ENCODE data around the gene SWSAP1. TPM values are rescaled to one million over a fixed set of nuclear protein-coding genes. Genes with fewer than 3 reads are reported as not detected.
A peak's percentile ranks its signal among the peaks of the same experiment; 100 is the strongest.
"Not testable (repeated sequence)": the region's sequence is repeated elsewhere in the genome, so short reads cannot be mapped to it uniquely, and the experiment has no call there.

SWSAP1 gene
- total RNA-seq, 2 donors from 2014 or later: 1.9 to 2.2 TPM

DNA sequence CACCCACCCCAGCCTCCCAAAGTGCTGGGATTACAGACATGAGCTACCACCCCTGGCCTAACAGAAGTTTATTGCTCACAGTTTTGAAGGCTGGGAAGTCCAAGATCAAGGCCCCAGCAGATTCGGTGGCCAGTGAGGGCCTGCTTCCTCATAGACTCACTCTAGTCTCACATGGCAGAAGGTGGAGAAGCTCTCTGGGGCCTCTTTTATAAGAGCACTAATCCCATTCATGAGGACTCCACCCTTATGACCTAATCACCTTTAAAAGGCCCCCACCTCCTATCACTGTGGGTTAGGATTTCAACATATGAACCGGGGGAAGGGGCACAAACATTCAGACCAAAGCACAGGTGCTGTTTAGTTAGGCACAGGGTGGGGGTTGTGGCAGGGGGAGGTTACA, 6.9 kb upstream of the SWSAP1 start:
- ATAC-seq (no peak), DNase-seq (ENCODE audit: low spot score in 2 of 2) (no peak)
- peaks cover 0 to 7% of the 10 kb centered on the region in 2 donors for H3K36me3 Mint-ChIP-seq
- H3K9me3 Mint-ChIP-seq: no peaks in the 10 kb centered on the region
- no peak overlapping the region for H3K27ac Mint-ChIP-seq

DNA sequence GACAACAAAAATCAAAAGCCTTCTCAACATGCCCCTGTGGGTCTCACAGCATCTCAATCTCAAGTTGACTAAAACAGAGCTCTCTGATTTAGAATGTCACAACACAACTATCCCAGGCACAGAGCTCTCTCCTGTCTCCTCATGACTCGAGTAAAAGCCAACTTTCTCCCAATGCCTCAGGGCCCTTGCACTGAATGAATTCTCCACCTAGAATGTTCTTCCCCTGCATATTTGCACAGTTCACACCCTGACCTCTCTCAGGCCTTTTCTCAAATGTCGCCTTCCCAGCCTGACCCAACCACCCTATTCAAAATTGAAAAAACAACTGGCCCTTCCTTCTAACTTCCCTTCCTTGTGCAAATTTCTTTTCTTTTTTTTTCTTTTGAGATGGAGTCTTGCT, 3.7 kb upstream of the SWSAP1 start:
- ATAC-seq (no peak), DNase-seq (ENCODE audit: low spot score in 2 of 2) (no peak)
- H3K9me3 Mint-ChIP-seq: no peaks in the 10 kb centered on the region
- no peak overlapping the region for H3K27ac Mint-ChIP-seq
- H3K36me3 Mint-ChIP-seq: peaks cover 3 to 10% of the 10 kb centered on the region in 2 donors

DNA sequence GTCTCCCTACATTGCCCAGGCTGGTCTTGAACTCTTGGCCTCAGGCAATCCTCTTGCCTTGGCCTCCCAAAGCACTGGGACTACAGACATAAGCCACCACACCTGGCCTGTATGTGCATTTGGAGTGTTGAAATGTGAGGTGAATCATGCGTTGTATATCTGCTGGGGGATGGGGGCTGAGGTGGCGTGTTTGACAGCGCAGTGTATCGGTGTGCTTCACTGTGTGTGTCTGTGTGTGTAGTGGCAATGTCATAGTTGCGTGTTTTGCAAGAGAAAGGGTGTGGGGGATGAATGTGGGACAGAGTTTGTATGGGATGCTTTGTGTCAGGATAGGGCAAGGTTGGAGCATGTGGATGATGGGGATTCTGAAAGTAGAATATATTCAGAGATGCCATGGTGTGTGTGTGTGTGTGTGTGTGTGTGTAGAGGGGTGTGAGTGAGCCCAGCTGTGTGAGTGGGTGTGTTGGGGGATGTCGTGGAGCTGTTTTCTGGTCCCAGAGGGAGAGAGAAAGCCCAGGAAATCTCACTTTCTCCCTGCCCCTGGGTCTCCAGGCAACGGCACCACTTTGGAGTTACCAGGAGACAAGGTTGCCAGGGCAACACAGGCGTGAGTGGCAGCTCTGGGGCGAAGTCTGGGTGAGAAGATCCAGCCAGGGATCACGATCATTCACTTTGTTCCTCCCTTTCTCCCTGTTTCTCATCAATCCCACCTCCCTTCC, 1.1 kb upstream of the SWSAP1 start:
- H3K27ac Mint-ChIP-seq: no peak overlapping the region
- DNase-seq (ENCODE audit: low spot score in 2 of 2) (no peak), ATAC-seq (no peak)
- H3K36me3 Mint-ChIP-seq: peaks cover 17 to 23% of the 10 kb centered on the region in 2 donors
- no peaks in the 10 kb centered on the region for H3K9me3 Mint-ChIP-seq

DNA sequence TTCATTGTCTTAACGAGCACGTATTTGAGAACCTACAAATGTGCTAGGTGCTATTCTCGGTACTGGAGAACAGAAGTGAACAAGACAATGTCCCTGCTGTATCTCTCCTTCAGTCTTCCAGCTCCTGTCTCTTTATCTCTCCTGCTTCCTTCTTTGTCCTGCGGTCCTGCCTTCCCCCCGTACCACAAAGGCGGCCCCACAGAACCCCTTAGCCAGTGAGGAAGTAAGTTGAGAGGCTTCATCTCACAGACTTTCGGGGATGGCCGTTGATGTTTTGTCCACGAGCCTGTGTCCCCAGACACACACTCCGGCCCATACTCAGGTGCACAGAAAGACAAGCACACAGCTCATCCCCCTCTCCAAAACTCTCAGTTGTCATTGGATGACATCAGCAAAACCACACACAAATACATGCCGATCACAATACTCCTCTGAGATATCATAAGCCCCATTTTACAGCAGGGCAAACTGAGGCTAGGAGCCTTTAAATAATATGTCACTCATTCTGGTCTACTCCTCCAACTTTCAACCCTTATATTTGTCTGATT, 507 bp upstream of the SWSAP1 start:
- no peak overlapping the region for H3K27ac Mint-ChIP-seq
- ATAC-seq: no peak
- H3K36me3 Mint-ChIP-seq: peaks cover 17 to 23% of the 10 kb centered on the region in 2 donors
- no peaks in the 10 kb centered on the region for H3K9me3 Mint-ChIP-seq
- DNase-seq (ENCODE audit: low spot score in 2 of 2): no peak

DNA sequence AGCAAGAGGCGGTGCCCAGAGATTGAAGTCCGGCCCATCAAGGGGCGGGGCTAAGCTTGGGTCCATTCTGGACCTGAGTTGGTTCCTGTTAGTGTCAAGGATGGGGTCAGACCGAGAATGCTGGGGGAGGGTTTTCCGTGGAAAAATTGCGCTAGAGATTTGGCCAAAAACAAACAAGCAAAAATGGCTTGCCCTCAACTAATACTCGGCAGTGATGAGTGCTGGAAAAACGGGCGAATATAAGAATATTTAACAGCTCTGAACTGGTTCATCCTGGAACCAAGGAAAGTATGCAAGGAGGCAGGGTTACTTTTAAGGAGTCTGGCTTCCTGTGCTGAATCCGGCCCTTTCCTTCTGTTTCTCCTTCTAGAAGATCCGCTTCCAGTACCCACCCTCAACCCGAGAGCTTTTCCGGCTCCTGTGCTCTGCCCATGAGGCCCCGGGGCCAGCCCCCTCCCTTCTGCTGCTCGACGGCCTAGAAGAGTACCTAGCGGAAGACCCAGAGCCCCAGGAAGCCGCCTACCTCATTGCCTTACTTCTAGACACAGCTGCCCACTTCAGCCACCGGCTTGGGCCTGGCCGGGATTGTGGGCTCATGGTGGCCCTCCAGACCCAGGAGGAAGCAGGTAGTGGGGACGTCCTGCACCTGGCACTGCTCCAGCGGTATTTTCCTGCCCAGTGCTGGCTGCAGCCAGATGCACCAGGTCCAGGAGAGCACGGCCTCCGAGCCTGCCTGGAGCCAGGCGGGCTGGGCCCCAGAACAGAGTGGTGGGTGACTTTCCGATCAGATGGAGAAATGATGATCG, 880 bp downstream of the SWSAP1 start:
- peaks cover 15 to 30% of the 10 kb centered on the region in 2 donors for H3K36me3 Mint-ChIP-seq
- DNase-seq (ENCODE audit: low spot score in 2 of 2) (peak; percentile 69 to 72), ATAC-seq (peak; percentile 22 to 51)
- no peaks in the 10 kb centered on the region for H3K9me3 Mint-ChIP-seq
- no peak overlapping the region for H3K27ac Mint-ChIP-seq

DNA sequence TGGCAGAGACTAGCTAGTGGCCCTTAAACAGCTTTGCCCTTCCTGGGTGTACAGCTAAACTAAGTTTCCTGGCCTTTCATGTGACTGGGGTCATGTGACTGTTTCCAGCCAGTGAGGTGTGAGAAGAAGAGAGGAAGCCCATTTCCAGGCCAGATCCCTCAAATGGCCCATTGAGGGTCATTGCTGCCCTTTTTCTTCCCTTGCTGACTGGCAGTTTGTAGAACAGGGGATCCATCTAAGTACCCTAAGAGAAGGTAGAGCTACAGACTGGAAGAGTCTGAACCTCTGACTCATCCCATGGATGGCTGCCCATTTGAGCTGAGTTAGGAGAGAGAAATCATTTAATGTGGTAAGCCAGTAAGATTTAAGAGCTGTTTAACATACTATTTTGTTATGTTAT, 2.8 kb downstream of the SWSAP1 start:
- no peaks in the 10 kb centered on the region for H3K9me3 Mint-ChIP-seq
- H3K36me3 Mint-ChIP-seq: peaks cover 17 to 30% of the 10 kb centered on the region in 2 donors
- DNase-seq (ENCODE audit: low spot score in 2 of 2) (no peak), ATAC-seq (no peak)
- H3K27ac Mint-ChIP-seq: peak overlapping the region; percentile 72 to 88

DNA sequence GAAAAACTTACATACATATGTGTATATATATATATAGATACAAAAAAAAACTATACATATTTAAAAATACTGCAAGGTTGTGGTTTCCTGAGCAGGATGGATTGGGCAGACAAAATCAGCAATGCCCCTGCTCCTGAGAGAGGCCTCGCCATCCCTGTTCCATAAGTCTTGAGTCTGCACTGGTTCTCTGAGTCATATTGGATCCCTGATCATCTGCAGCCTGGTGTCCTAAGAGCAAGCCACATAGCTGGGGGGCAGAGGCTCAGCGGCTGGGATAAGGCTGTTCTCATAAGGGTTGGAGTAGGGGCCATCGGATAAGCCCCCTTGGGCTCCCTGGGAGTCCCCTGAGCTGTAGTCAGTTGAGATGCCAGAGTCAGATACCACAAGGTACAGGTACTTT, 3.3 kb downstream of the SWSAP1 start:
- no peak for DNase-seq (ENCODE audit: low spot score in 2 of 2)
- Mint-ChIP-seq H3K27ac (peak overlapping the region; percentile 26 to 72), H3K9me3 (no peaks in the 10 kb centered on the region), H3K36me3 (peaks cover 17 to 30% of the 10 kb centered on the region in 2 donors)
- ATAC-seq: no peak

DNA sequence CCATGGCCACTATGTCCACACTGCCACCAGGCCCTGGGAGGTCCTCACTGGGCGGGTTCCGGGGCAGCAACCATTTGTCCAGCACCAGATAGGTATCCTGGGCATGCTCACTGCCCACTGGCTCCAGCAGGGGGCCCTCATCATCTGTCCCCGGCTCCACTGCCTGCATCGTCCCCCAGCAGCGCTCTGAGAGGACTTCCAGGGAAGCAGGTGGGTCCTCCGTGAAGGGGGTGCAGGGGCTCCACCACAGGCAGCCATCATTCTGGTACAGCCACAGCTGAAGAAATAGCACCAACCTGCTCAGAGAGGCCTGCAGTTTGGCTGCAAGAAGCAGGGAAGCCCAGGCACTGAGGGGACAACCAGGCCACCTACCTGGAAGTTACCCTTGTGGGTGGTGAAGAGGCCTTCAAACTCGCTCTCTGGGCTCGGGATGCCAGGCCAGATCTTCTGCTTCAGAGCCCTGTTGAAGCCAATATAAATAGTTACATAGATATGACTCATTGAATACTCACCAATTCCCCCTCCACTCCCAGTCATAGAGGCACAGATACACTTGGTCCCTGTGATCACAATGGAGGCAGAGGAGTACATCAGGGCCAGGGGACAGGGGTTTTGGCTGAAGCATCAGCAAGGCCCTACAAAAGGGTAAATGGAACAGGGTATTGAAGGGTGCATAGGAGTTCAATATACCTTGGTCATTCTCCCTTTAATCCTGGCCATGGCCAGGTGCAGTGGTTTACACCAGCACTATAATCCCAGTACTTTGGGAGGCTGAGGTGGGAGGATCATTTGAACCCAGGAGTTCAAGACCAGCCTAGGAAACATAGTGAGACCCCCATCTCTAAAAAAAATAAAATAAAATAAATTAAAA, 4.1 kb downstream of the SWSAP1 start:
- DNase-seq (ENCODE audit: low spot score in 2 of 2) (no peak), ATAC-seq (no peak)
- peaks cover 17 to 30% of the 10 kb centered on the region in 2 donors for H3K36me3 Mint-ChIP-seq
- H3K27ac Mint-ChIP-seq: no peak overlapping the region
- H3K9me3 Mint-ChIP-seq: no peaks in the 10 kb centered on the region

DNA sequence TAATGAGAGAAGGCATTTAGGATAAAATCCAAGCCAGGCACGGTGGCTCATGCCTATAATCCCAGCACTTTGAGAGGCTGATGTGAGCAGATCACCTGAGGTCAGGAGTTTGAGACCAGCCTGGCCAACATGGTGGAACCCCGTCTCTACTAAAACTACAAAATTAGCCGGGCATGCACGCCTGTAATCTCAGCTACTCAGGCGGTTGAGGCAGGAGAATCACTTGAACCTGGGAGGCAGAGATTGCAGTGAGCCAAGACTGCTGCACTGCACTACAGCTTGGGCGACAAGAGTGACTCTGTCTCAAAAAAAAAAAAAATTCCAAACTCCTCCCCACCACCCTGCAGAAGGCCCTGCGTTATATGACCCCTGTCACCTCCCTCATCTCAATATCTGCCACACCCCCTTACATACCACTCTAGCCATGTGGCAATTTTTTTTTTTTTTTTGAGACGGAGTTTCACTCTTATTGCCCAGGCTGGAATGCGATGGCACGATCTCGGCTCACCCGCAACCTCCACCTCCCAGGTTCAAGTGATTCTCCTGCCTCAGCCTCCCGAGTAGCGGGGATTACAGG, 4.9 kb downstream of the SWSAP1 start:
- not testable (repeated sequence) for H3K27ac Mint-ChIP-seq; H3K9me3 Mint-ChIP-seq; DNase-seq (ENCODE audit: low spot score in 2 of 2); ATAC-seq
- H3K36me3 Mint-ChIP-seq: peaks cover 17 to 30% of the 10 kb centered on the region in 2 donors

DNA sequence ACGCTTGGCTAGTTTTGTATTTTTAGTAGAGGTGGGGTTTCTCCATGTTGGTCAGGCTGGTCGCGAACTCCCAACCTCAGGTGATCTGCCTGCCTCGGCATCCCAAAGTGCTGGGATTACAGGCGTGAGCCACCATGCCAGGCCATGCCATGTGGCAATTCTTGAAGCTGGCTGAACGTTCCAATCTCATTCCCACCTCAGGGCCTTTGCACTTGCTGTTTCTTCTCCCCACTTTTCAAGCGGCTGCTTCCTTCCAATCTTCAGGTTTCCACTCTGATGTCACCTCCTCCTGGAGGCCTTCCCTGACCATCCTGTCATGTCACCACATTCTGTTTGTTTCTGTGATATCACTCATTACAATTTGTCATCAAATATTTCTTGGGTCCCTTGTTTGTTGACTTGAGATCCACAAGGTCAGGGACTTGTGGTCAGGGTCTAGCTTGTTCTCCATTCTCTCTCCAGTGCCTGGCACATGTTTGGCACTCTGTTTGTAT, 5.4 kb downstream of the SWSAP1 start:
- no peak for DNase-seq (ENCODE audit: low spot score in 2 of 2)
- no peaks in the 10 kb centered on the region for H3K9me3 Mint-ChIP-seq
- H3K27ac Mint-ChIP-seq: peak overlapping the region; percentile 93 to 100
- ATAC-seq: no peak
- peaks cover 17 to 30% of the 10 kb centered on the region in 2 donors for H3K36me3 Mint-ChIP-seq

DNA sequence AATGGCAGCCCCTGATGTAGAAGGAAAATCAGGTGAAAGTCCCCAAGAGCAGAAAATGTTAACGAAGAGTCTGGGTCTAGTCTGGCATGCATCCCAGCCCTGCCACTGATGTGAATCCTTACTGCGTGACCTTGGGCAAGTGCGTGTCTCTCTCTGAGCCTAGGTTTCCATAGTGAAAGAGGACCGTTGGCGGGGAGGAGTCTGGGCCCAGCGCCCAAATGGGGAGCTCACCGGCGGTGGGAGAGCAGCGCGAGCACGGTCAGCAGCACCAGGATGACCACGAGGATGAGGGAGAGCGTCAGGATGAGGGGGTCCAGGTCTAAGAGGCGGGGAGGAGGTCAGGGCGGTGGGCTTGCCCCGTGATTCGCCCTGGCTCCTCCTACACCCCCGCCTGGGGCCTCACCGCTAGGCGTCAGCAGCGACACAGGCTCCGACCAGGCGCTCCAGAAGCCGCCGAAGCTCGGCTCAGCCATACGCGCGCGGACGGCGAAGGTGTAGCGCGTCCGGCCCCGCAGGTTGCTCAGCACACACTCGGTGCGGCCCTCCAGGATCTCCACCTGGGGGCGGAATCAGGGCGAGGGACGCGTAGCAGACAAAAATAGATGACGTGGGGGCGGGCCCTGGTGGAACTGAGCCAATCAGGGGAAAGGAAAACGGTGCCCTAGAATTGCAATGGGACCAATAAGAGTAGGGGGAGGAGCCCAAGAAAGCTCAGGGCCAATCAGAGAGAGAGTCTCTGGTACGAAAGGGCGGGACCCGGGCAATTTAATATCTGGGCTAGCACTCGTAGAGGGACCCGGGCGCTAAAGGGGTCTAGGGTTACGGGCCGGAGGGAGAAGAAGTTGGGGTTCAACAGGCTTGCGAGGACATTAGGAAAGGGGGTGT, 6.4 kb downstream of the SWSAP1 start:
- no peaks in the 10 kb centered on the region for H3K9me3 Mint-ChIP-seq
- H3K36me3 Mint-ChIP-seq: peaks cover 12 to 25% of the 10 kb centered on the region in 2 donors
- ATAC-seq (peak; percentile 84 to 86), DNase-seq (ENCODE audit: low spot score in 2 of 2) (peak; percentile 95 to 96)
- H3K27ac Mint-ChIP-seq: peak overlapping the region; percentile 93 to 100

DNA sequence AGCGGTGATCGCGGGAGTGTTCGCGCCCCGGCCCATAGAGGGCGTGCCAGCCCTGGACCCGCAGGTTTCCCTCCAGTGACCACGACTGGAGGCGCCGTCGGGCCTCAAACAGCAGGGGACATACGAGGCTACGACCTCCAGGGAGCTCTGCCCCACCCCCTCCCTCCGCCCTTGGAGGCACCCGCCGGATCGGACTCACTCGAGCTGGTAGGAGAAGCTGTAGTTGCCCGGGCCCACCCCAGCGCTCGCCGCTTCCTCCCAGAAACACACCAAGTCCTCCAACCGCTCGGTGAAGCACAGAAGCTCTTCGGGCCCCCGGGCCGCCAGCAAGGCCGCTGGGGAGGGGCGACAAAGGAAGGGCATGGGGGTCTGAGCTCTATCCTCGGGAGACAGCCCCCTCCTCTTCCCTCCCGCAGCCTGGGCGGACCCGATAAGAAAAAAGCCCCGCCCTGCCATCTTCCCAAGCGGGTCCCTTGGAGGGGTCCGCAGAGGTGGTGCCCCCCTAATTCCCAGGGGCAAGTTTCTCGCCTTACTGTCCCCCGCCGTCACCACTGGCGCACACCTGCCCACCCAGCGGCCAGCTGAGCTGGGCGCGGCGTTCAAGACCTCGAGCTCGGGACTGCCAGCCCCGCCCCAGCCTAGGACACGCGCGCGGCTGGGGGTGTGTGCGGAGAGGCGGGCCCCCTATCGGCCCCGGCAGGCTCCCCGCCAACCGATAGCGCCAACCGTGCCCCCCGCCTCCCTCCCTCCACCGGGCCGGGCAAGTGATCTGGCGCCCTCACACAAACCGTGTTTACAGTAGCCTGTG, 8.6 kb downstream of the SWSAP1 start:
- DNase-seq (ENCODE audit: low spot score in 2 of 2) (peak in 1 of 2 donors; percentile 71), ATAC-seq (no peak)
- Mint-ChIP-seq H3K36me3 (peaks cover 6 to 7% of the 10 kb centered on the region in 2 donors), H3K27ac (peak overlapping the region in 1 of 2 donors; percentile 93), H3K9me3 (no peaks in the 10 kb centered on the region)

DNA sequence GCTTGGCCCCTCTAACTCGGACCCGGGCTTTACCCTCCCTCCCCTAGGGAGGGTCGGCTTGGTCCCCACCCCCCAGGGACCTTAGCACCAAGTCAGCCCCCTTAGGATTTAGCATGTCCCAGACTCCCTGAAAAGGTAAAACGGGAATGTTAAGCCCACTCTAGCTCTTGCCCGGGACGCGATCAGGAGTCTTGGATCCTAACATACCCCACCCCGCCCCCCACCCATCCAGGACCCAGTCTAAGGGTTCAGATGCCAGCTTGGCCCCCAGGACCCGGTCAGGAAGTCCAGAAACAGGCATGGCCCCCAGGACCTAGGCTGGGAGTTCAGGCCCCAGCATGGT, 9.2 kb downstream of the SWSAP1 start:
- Mint-ChIP-seq H3K9me3 (no peaks in the 10 kb centered on the region), H3K36me3 (peaks cover 6 to 7% of the 10 kb centered on the region in 2 donors), H3K27ac (no peak overlapping the region)
- DNase-seq (ENCODE audit: low spot score in 2 of 2) (no peak), ATAC-seq (no peak)

DNA sequence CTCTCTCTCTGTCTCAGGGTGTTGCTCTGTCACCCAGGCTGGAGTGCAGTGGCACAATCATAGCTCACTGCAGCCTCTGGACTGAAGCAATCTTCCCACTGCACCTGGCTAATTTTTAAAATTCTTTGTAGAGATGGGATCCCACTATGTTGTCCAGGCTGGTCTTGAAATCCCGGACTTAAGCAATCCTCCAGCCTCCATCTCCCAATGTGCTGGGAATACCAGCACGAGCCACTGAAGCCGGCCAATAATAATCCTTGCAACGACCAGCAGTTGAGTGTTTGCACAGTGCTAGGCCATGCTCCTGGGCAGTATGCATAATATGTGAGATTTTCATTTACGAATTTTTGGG, 10.3 kb downstream of the SWSAP1 start:
- H3K27ac Mint-ChIP-seq: no peak overlapping the region
- DNase-seq (ENCODE audit: low spot score in 2 of 2) (no peak), ATAC-seq (no peak)
- H3K9me3 Mint-ChIP-seq: no peaks in the 10 kb centered on the region
- peaks cover 5 to 7% of the 10 kb centered on the region in 2 donors for H3K36me3 Mint-ChIP-seq

Data from activated naive CD4-positive, alpha-beta T cell treated with anti-CD3 and anti-CD28 coated beads, Interleukin-2, amount 50 U/mL, for 72 hours (primary cell).